MCF 10A (cell line): ENCODE data around the gene APBB2. TPM values are rescaled to one million over a fixed set of nuclear protein-coding genes. Genes with fewer than 3 reads are reported as not detected.
A peak's percentile ranks its signal among the peaks of the same experiment; 100 is the strongest.
"Not testable (repeated sequence)": the region's sequence is repeated elsewhere in the genome, so short reads cannot be mapped to it uniquely, and the experiment has no call there.

Experiments
- BruUV-seq: library from RNA; stranded (reverse); fragments of 400-500 nt; replicated peaks from 2 replicates; lab custom pipeline; 2021; lab: Mats Ljungman, UMichigan
- CTCF ChIA-PET: fragments of 300-600 bp; sonication (Branson Sonifier 250); formaldehyde crosslinking; extraction: SDS; loops from one replicate; lab custom pipeline; 2021; ENCODE audit warnings: antibody characterized with exemption, inconsistent platforms; lab: Yijun Ruan, JAX
- POLR2A ChIA-PET: fragments of 300-600, 350-650 bp; sonication (Branson Sonifier 250); formaldehyde crosslinking; extraction: SDS; loops from one replicate; lab custom pipeline; 2020; ENCODE audit warnings: antibody characterized with exemption, inconsistent platforms; lab: Yijun Ruan, JAX
- DNase-seq: peaks from one replicate; pipeline ENCODE4 v3.0.0-alpha.2; 2018; ENCODE audit not compliant: unreplicated experiment
- H3K27ac Mint-ChIP-seq: one replicate; pipeline ENCODE4 v1.8.0; 2022; ENCODE audit warnings: mild to moderate bottlenecking, low read depth, mixed read lengths; ENCODE audit not compliant: unreplicated experiment
- H3K27me3 Mint-ChIP-seq: one replicate; pipeline ENCODE4 v1.8.0; 2022; ENCODE audit warnings: mixed read lengths; ENCODE audit not compliant: insufficient read depth, unreplicated experiment
- H3K36me3 Mint-ChIP-seq: one replicate; pipeline ENCODE4 v1.8.0; 2022; ENCODE audit warnings: mild to moderate bottlenecking, moderate library complexity, mixed read lengths; ENCODE audit not compliant: insufficient read depth, unreplicated experiment
- H3K4me1 Mint-ChIP-seq: one replicate; pipeline ENCODE4 v1.8.0; 2022; ENCODE audit warnings: mixed read lengths; ENCODE audit not compliant: insufficient read depth, unreplicated experiment
- H3K4me3 Mint-ChIP-seq: one replicate; pipeline ENCODE4 v1.8.0; 2022; ENCODE audit warnings: mild to moderate bottlenecking, moderate library complexity, mixed read lengths; ENCODE audit not compliant: unreplicated experiment
- H3K9me3 Mint-ChIP-seq: one replicate; pipeline ENCODE4 v1.8.0; 2022; ENCODE audit warnings: mixed read lengths; ENCODE audit not compliant: unreplicated experiment
- intact Hi-C: fragments of 100-400 bp; cut with micrococcal nuclease; formaldehyde crosslinking; loops from 2 replicates; pipeline ENCODE4 v1.14.1; 2022
- total RNA-seq: library from RNA; stranded (reverse); gene quantifications from 2 replicates; pipeline ENCODE4 v1.2.3, GENCODE V29; 2022
- TF ChIP-seq, protein P1 (sequence below): fragments of 200-600 bp; IDR thresholded peaks from one replicate; pipeline ENCODE4 v1.8.0; 2022; ENCODE audit warnings: antibody characterized with exemption, mild to moderate bottlenecking; ENCODE audit not compliant: unreplicated experiment

The APBB2 gene
- total RNA-seq, 1 experiment from 2014 or later = 201 TPM

GRCh38 chr4:40924096-40924792 is 290.1 kb downstream of the APBB2 start:
- intact Hi-C loops = loop anchor here (1.0 to 10.0 kb wide), 2 partner anchors 16 to 221 kb away; no protein-coding TSS in a partner anchor
- BruUV-seq = no TSS peak
- H3K27me3 Mint-ChIP-seq = no peaks in the 10 kb centered on the region
- H3K27ac Mint-ChIP-seq = no peak overlapping the region
- H3K9me3 Mint-ChIP-seq = no peaks in the 10 kb centered on the region
- peak; percentile 69 for DNase-seq
- H3K4me1 Mint-ChIP-seq = peaks cover 25% of the 10 kb centered on the region
- ChIA-PET POLR2A (interaction anchor here (0.8 kb wide), 1 partner anchor 292 kb away, joined by 4 read pairs; no protein-coding TSS in a partner anchor), CTCF (interaction anchor here (0.5 to 3.5 kb wide), 33 partner anchors 8 to 615 kb away, joined by 3 to 30 read pairs (median 4); partner anchors contain the start of gene APBB2)
- H3K4me3 Mint-ChIP-seq = no peak overlapping the region
- H3K36me3 Mint-ChIP-seq = peaks cover 80% of the 10 kb centered on the region
- TF ChIP-seq, protein P1, sequence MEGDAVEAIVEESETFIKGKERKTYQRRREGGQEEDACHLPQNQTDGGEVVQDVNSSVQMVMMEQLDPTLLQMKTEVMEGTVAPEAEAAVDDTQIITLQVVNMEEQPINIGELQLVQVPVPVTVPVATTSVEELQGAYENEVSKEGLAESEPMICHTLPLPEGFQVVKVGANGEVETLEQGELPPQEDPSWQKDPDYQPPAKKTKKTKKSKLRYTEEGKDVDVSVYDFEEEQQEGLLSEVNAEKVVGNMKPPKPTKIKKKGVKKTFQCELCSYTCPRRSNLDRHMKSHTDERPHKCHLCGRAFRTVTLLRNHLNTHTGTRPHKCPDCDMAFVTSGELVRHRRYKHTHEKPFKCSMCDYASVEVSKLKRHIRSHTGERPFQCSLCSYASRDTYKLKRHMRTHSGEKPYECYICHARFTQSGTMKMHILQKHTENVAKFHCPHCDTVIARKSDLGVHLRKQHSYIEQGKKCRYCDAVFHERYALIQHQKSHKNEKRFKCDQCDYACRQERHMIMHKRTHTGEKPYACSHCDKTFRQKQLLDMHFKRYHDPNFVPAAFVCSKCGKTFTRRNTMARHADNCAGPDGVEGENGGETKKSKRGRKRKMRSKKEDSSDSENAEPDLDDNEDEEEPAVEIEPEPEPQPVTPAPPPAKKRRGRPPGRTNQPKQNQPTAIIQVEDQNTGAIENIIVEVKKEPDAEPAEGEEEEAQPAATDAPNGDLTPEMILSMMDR = peak; percentile 77

DNA sequence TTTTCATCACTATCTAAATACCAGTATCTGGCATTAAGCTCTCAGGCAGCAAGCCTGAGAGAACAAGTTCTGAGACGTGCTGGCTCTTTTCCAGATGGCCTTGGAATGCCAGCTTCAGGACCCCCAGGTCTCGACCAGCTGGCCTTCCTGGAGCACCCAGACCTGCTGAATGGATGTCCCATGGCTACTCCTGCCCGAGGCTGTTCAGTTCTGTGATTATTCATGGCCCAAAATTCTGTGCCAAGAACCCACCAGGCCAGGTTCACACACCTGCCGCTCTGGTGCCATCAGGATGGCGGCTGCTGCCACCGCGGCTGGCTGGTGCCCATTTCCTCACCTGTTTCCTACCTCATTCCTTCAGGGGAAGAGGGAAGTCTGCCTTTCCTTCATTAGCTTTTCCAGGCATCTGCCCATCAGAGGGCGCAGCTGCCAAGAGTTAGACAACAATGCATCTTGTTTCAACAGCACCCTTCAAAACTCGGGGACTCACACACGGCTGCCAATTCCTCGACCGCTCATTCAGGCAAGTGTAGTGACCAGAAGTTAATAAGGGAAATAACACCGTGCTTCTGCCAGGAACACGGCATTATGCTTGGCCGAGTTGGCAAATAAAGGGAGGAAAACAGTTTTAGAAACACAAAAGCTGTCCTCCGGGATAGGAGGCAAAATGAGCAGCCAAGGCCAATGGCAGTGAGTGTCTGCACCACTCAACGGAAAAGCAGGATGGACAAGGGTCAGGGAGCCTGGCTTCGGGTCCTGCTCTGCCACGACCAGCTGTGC is 290.8 kb downstream of the APBB2 start:
- no peak for DNase-seq
- POLR2A ChIA-PET = no interaction called here
- no peaks in the 10 kb centered on the region for H3K27me3 Mint-ChIP-seq
- H3K4me1 Mint-ChIP-seq = peaks cover 32% of the 10 kb centered on the region
- H3K27ac Mint-ChIP-seq = no peak overlapping the region
- H3K4me3 Mint-ChIP-seq = no peak overlapping the region
- no TSS peak for BruUV-seq
- TF ChIP-seq, protein P1 = no peak
- H3K36me3 Mint-ChIP-seq = peaks cover 79% of the 10 kb centered on the region
- intact Hi-C loops = loop anchor here (1.0 to 10.0 kb wide), 2 partner anchors 15 to 221 kb away; no protein-coding TSS in a partner anchor
- no peaks in the 10 kb centered on the region for H3K9me3 Mint-ChIP-seq
- CTCF ChIA-PET = interaction anchor here (0.5 to 3.5 kb wide), 15 partner anchors 10 to 1270 kb away, joined by 3 to 30 read pairs (median 6); no protein-coding TSS in a partner anchor

GRCh38 chr4:40919976-40920375 is 294.4 kb downstream of the APBB2 start:
- not testable (repeated sequence) for H3K27me3 Mint-ChIP-seq, H3K27ac Mint-ChIP-seq
- CTCF ChIA-PET = interaction anchor here (0.6 to 3.4 kb wide), 3 partner anchors 9 to 309 kb away, joined by 3 to 11 read pairs (median 4); no protein-coding TSS in a partner anchor

GRCh38 chr4:40918330-40918729 is 296.0 kb downstream of the APBB2 start:
- no peak overlapping the region for H3K27ac Mint-ChIP-seq
- intact Hi-C loops = loop anchor here (5.0 kb wide), 1 partner anchor 181 kb away; no protein-coding TSS in a partner anchor
- peak; percentile 91 for DNase-seq

More at GRCh38 chr4:40919976-40920375, 294.4 kb downstream of the APBB2 start:
- intact Hi-C loops = loop anchor here (5.0 to 10.0 kb wide), 2 partner anchors 183 to 225 kb away; no protein-coding TSS in a partner anchor
- not testable (repeated sequence) for DNase-seq, H3K9me3 Mint-ChIP-seq, H3K4me3 Mint-ChIP-seq, BruUV-seq
- POLR2A ChIA-PET = interaction anchor here (1.7 kb wide), 1 partner anchor 294 kb away, joined by 3 read pairs; the partner anchor contains the start of gene APBB2
- peaks cover 24% of the 10 kb centered on the region for H3K4me1 Mint-ChIP-seq
- H3K36me3 Mint-ChIP-seq = peaks cover 74% of the 10 kb centered on the region

More at GRCh38 chr4:40918330-40918729, 296.0 kb downstream of the APBB2 start:
- no peak overlapping the region for H3K4me3 Mint-ChIP-seq
- BruUV-seq = no TSS peak
- H3K4me1 Mint-ChIP-seq = peaks cover 24% of the 10 kb centered on the region
- TF ChIP-seq, protein P1 = no peak
- no peaks in the 10 kb centered on the region for H3K9me3 Mint-ChIP-seq
- no peaks in the 10 kb centered on the region for H3K27me3 Mint-ChIP-seq
- H3K36me3 Mint-ChIP-seq = peaks cover 76% of the 10 kb centered on the region
- CTCF ChIA-PET = interaction anchor here (0.6 to 3.2 kb wide), 4 partner anchors 8 to 12 kb away, joined by 3 to 15 read pairs (median 8); no protein-coding TSS in a partner anchor
- POLR2A ChIA-PET = interaction anchor here (1.2 to 1.7 kb wide), 2 partner anchors 9 to 296 kb away, joined by 3 read pairs; partner anchors contain the start of gene APBB2
